Keratinocyte (primary cell): Measurements from ENCODE around the gene ANKRD27.

Source experiments
- EZH2 ChIP-seq: IDR thresholded peaks from one replicate; pipeline ENCODE4 v1.6.1; 2012; ENCODE audit warnings: inconsistent platforms, mild to moderate bottlenecking, low read length, moderate library complexity
- TF ChIP-seq, protein P1 (sequence below), 3 experiments: IDR thresholded peaks in 1 of 3; conservative IDR thresholded peaks in 1 of 3; optimal IDR thresholded peaks in 1 of 3; 2 replicates in 2 of 3; 3 replicates in 1 of 3; pipeline versions ENCODE3 to v1.5.1; 2011; ENCODE audit warnings: low read length in 3 of 3, mild to moderate bottlenecking in 3 of 3, moderate library complexity in 2 of 3, control low read depth in 1 of 3, inconsistent platforms in 1 of 3; ENCODE audit not compliant: insufficient read depth in 2 of 3; ENCODE audit errors: extremely low read depth in 1 of 3

DNA sequence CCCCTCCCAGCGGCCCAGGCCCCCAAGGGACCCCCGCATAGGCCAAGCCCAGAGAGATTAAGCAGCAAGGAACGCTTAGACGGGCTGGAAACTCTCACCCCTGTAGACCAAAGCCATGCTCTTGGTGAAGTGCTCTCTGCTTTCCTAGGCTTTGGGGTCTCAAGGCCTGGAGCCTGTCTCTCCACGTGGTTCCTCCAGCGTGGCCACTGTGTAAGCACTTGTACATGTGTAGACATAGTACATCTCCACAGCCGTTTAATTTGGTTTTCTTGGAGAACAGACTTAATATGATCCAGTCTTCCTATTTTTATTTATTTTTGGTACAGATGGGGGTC is 17.7 kb upstream of the ANKRD27 start:
- TF ChIP-seq, protein P1, sequence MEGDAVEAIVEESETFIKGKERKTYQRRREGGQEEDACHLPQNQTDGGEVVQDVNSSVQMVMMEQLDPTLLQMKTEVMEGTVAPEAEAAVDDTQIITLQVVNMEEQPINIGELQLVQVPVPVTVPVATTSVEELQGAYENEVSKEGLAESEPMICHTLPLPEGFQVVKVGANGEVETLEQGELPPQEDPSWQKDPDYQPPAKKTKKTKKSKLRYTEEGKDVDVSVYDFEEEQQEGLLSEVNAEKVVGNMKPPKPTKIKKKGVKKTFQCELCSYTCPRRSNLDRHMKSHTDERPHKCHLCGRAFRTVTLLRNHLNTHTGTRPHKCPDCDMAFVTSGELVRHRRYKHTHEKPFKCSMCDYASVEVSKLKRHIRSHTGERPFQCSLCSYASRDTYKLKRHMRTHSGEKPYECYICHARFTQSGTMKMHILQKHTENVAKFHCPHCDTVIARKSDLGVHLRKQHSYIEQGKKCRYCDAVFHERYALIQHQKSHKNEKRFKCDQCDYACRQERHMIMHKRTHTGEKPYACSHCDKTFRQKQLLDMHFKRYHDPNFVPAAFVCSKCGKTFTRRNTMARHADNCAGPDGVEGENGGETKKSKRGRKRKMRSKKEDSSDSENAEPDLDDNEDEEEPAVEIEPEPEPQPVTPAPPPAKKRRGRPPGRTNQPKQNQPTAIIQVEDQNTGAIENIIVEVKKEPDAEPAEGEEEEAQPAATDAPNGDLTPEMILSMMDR (optimal IDR thresholded peaks at IDR 0.05 in 1 of 3, IDR thresholded peaks at IDR 0.05 in 1 of 3, conservative IDR thresholded peaks at IDR 0.05 in 1 of 3; ENCODE audit: extremely low read depth in 1 of 3, insufficient read depth in 2 of 3, low read length in 3 of 3) = no peak
- TF ChIP-seq EZH2 = no peak
